SK-N-SH (cell line): Measurements from ENCODE around the gene FYB1.

ENCODE experiments used
- CHD2 ChIP-seq: fragments of 150-350 bp; IDR thresholded peaks from 2 replicates; pipeline ENCODE4 v1.6.1; 2018; ENCODE audit warnings: low read length; ENCODE audit not compliant: partially characterized antibody
- CTCF ChIP-seq: fragments of 200-600 bp; sonication (generic); IDR thresholded peaks from 2 replicates; pipeline ENCODE4 v1.6.1; 2017; ENCODE audit warnings: antibody characterized with exemption, mild to moderate bottlenecking, moderate library complexity
- EZH2phosphoT487 ChIP-seq: fragments of 200-600 bp; sonication (generic); IDR thresholded peaks from 2 replicates; pipeline ENCODE4 v1.6.1; 2017; ENCODE audit warnings: low read depth, mixed run types, mild to moderate bottlenecking, antibody characterized with exemption, moderate library complexity, borderline replicate concordance
- FOXM1 ChIP-seq: IDR thresholded peaks from 2 replicates; pipeline ENCODE4 v1.4.0; 2012; ENCODE audit warnings: low read depth, mild to moderate bottlenecking
- MXI1 ChIP-seq: IDR thresholded peaks from 2 replicates; pipeline ENCODE4 v1.6.1; 2012; ENCODE audit warnings: mild to moderate bottlenecking, low read depth, low read length, improper control_type of control experiment
- POLR2AphosphoS5 ChIP-seq: IDR thresholded peaks from 2 replicates; pipeline ENCODE4 v1.6.1; 2012; ENCODE audit warnings: low read depth, low read length
- RAD21 ChIP-seq: IDR thresholded peaks from 2 replicates; pipeline ENCODE4 v1.6.1; 2012; ENCODE audit warnings: mild to moderate bottlenecking, low read length
- RCOR1 ChIP-seq: fragments of 150-350 bp; IDR thresholded peaks from 2 replicates; pipeline ENCODE4 v1.6.1; 2017; ENCODE audit warnings: antibody characterized with exemption, low read length
- RXRA ChIP-seq: IDR thresholded peaks from 2 replicates; pipeline ENCODE4 v1.4.0; 2012; ENCODE audit warnings: low read depth, mild to moderate bottlenecking, borderline replicate concordance
- SIN3A ChIP-seq: IDR thresholded peaks from 2 replicates; pipeline ENCODE4 v1.6.1; 2012; ENCODE audit warnings: low read depth, mild to moderate bottlenecking, low read length, moderate library complexity, borderline replicate concordance
- SMC3 ChIP-seq: IDR thresholded peaks from 2 replicates; pipeline ENCODE4 v1.6.1; 2012; ENCODE audit warnings: low read depth, low read length, improper control_type of control experiment
- TAF1 ChIP-seq: IDR thresholded peaks from 2 replicates; pipeline ENCODE4 v1.6.1; 2012; ENCODE audit warnings: low read depth, mild to moderate bottlenecking, low read length, moderate library complexity, borderline replicate concordance

GRCh38 chr5:39062104-39062503 lies 157.3 kb downstream of the FYB1 start:
- TF ChIP-seq SMC3: no peak
- TF ChIP-seq CTCF: no peak
- TF ChIP-seq MXI1: no peak
- TF ChIP-seq EZH2phosphoT487: no peak
- TF ChIP-seq POLR2AphosphoS5: no peak
- TF ChIP-seq RXRA: no peak
- TF ChIP-seq FOXM1: no peak
- TF ChIP-seq RCOR1: no peak
- no peak for TF ChIP-seq SIN3A
- TF ChIP-seq RAD21: no peak
- TF ChIP-seq CHD2: no peak
- no peak for TF ChIP-seq TAF1
